AG09309 (cell line): ENCODE results near the gene MAP3K12.

Source experiments
- DNase-seq: peaks from one replicate; pipeline ENCODE4 v3.0.0-alpha.2; 2010; ENCODE audit warnings: low read depth
- H3K4me3 ChIP-seq: 2 replicates; pipeline ENCODE4 v1.5.1; 2011; ENCODE audit warnings: mild to moderate bottlenecking, low read depth, low read length, moderate library complexity; ENCODE audit not compliant: control insufficient read depth
- TF ChIP-seq, protein P1 (sequence below): IDR thresholded peaks from 2 replicates; pipeline ENCODE4 v1.5.1; 2011; ENCODE audit warnings: mild to moderate bottlenecking, low read depth, low read length, inconsistent platforms; ENCODE audit not compliant: insufficient read depth, control insufficient read depth; ENCODE audit errors: missing control alignments

MAP3K12 gene

DNA sequence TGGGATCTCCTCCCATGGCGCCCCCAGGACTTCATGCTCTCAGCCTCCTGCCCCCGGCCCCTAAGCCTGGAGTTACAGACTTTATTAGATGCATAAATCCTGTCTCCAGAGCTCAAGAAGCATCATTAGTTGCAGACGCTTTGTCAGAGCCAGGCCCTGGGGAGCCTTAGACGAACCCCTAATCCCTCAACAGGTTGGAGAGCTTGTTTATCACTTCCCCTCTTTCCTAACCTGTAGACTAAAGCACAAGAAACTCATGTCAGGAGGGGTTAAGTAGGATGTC lies 8.3 kb upstream of the MAP3K12 start:
- TF ChIP-seq, protein P1, sequence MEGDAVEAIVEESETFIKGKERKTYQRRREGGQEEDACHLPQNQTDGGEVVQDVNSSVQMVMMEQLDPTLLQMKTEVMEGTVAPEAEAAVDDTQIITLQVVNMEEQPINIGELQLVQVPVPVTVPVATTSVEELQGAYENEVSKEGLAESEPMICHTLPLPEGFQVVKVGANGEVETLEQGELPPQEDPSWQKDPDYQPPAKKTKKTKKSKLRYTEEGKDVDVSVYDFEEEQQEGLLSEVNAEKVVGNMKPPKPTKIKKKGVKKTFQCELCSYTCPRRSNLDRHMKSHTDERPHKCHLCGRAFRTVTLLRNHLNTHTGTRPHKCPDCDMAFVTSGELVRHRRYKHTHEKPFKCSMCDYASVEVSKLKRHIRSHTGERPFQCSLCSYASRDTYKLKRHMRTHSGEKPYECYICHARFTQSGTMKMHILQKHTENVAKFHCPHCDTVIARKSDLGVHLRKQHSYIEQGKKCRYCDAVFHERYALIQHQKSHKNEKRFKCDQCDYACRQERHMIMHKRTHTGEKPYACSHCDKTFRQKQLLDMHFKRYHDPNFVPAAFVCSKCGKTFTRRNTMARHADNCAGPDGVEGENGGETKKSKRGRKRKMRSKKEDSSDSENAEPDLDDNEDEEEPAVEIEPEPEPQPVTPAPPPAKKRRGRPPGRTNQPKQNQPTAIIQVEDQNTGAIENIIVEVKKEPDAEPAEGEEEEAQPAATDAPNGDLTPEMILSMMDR: no peak
- DNase-seq: no peak
- no peak overlapping the region for H3K4me3 ChIP-seq

DNA sequence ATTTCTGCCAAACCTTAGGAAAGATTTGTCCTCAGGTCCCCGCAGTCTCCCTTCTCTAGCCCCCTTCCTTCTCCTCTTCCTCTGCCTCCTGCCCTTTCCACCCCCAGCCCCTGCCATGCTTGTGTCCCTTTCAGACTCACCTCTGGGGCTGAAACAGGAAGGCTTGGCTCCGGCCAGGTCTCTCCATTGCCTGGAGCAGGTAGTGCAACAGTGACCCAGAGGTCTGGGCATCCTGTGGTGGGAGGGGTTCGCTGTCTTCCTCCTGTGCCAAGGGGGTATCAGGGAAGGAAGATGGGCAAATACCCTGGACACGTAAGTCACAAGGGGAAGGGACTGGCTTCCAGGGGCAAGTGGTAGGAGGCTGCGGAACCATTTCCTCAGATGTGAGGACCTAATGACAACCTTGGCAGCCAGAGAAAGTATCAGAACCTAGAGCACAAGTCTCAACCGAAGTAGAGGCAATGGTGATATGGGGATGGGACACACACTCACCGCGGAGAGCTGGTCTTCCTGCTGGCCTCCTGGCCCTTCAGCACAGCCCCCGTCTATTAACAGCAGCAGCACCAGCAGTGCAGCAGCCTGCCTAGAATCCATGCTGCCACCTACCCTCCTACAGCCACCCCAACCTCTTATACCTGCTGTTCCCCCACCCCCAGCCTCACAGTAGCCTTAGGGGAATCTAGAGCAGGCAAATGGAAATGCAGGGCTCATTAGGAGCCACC lies 7.8 kb upstream of the MAP3K12 start, which contains the start of gene NPFF:
Gene NPFF, minus strand, starts transcription at position 604 of the 722 bp plus-strand sequence. Its CDS starts 10 bp downstream, at position 594.
- no peak within 1 kb of the TSS for H3K4me3 ChIP-seq
- DNase-seq: no peak
- TF ChIP-seq, protein P1: no peak

DNA sequence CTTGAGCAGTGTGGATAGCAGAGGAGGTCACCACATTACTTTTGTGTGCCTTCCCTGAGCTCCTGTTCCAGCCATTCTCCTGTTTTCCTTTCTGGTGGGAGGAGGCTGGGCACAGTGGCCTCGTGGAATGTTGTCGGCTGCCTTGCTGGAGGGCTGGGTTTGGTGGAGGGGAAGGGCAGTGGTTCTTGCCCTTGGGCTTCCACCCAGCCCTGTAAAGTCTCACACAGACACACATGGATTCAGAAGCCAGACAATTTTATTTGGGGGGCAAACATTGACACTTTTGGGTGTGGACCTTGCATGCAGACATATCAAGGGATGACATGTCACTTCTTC lies 7.2 kb upstream of the MAP3K12 start:
- DNase-seq: no peak
- TF ChIP-seq, protein P1: peak; percentile 2
- H3K4me3 ChIP-seq: no peak overlapping the region

DNA sequence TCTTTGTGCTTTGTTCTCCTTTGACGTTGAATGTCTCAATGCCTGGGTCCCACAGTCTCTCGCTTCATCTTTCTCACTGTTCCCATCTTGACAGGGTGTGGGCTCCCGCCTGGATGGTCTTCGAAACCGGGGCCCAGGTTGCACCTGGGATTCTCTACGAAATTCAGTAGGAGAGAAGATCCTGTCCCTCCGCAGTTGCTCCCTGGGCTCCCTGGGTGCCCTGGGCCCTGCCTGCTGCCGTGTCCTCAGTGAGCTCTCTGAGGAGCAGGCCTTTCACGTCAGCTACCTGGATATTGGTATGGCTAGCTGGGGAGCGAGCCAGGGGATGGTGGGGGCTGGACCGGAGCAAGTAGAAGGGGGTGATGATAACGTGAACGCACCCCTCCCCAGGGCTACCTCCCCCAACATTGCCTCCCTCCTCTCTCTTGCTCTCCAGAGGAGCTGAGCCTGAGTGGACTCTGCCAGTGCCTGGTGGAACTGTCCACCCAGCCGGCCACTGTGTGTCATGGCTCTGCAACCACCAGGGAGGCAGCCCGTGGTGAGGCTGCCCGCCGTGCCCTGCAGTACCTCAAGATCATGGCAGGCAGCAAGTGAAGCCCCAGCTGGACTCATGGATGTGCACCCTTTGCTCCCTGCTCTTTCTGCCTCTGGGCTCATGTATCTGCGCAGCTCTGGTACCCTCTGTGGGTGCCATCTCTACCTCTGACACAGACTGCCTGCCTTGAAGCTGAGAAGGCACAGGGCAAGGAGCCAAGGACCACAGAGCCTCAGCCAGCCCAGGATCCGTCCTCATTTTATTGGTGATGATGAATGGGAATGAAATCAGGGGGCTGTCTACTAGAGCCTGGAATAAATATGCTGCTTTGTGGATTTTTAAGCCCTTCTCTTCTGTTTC lies 6.5 kb upstream of the MAP3K12 start:
- TF ChIP-seq, protein P1: no peak
- no peak for DNase-seq
- no peak overlapping the region for H3K4me3 ChIP-seq

DNA sequence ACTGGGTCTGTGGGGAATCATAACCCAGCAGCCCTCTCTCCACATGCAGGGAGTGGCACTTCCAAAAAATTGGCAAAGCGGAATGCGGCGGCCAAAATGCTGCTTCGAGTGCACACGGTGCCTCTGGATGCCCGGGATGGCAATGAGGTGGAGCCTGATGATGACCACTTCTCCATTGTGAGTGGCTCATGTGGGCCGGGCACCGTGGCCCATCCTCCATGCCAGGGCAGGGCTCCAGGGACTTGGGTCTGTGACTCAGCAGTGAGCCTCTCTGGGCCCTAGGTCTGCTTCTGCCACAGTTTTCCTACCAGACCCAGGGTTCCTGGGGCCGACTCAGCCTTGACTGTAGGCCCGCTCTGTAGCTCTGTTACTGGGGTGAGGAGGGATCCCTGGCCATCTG lies 5.8 kb upstream of the MAP3K12 start:
- DNase-seq: no peak
- TF ChIP-seq, protein P1: no peak
- no peak overlapping the region for H3K4me3 ChIP-seq

DNA sequence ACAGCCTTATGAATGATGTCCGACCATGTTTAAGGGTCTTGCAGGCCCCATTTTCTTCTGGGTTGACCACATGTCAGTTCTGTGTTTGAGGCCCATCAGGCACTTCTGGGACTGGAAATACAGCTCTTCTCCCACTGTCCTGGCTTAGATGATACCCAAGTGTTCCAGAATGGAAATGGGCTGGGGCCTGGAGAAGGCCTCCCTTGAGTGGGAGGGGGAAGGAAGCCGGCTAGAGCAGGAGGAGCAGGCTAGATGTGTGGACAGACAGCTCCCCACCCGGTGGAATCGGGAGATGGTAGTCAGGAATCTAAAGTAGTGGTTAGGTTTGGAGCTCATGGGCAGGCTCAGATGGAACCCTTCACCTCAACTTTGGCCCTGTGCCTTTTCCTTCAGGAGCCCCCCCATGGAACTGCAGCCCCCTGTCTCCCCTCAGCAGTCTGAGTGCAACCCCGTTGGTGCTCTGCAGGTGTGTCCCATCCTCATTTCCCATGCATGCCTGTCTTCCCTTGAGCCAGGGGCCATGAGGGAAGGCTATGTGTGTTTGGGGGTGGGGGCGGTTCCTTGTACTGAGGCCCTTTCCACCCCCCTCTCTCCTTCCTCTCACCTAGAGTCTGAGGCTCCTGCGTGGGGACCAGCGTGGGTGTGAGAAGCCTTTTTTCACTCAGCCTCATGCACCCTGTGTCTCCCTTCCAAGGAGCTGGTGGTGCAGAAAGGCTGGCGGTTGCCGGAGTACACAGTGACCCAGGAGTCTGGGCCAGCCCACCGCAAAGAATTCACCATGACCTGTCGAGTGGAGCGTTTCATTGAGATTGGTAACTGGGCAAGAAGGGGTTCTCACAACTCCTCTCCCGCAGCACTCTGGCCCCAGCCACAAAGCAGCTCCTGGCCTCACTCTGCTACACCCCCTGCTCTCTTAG lies 5.0 kb upstream of the MAP3K12 start:
- no peak for DNase-seq
- TF ChIP-seq, protein P1: peak; percentile 6
- no peak overlapping the region for H3K4me3 ChIP-seq
